Left ventricle myocardium inferior (tissue), 1 donor: Measurements from ENCODE around the gene CDH24. TPM values are rescaled to one million over a fixed set of nuclear protein-coding genes. Genes with fewer than 3 reads are reported as not detected.

Experiments used
- DNase-seq: peaks from one replicate; pipeline ENCODE4 v3.0.0-alpha.2; 2020
- H3K27ac ChIP-seq: fragments of 200-600 bp; replicated peaks from 2 replicates; pipeline ENCODE4 v1.8.0; 2021
- H3K27me3 ChIP-seq: fragments of 200-600 bp; 2 replicates; pipeline ENCODE4 v1.8.0; 2021; ENCODE audit warnings: low read depth
- H3K36me3 ChIP-seq: fragments of 200-600 bp; 2 replicates; pipeline ENCODE4 v1.8.0; 2021
- H3K4me1 ChIP-seq: fragments of 200-600 bp; 2 replicates; pipeline ENCODE4 v1.8.0; 2021
- H3K4me3 ChIP-seq: fragments of 200-600 bp; 2 replicates; pipeline ENCODE4 v1.8.0; 2021; ENCODE audit warnings: mild to moderate bottlenecking, moderate library complexity
- H3K9me3 ChIP-seq: fragments of 200-600 bp; replicated peaks from 2 replicates; pipeline ENCODE4 v1.8.0; 2021
- intact Hi-C: fragments of 100-400 bp; cut with micrococcal nuclease; formaldehyde crosslinking; loops from one replicate; pipeline ENCODE4 v1.11.0; 2022
- total RNA-seq: library from RNA; stranded (reverse); fragmentation: NEBNext Ultra II Directional; extraction: Animal tissue kit (Norgen Biotek cat#: 25700); gene quantifications from one replicate; pipeline ENCODE4 v1.2.1, GENCODE V29; 2021
- TF ChIP-seq, protein P1 (sequence below): fragments of 200-600 bp; IDR thresholded peaks from 2 replicates; pipeline ENCODE4 v1.8.0; 2021; ENCODE audit warnings: antibody characterized with exemption, mild to moderate bottlenecking, borderline replicate concordance
- donor health status: DM: no; HTN: yes; CAD: no; lungs with severe emphysema.

Gene CDH24
- total RNA-seq, 1 donor from 2014 or later = 2.1 TPM

DNA sequence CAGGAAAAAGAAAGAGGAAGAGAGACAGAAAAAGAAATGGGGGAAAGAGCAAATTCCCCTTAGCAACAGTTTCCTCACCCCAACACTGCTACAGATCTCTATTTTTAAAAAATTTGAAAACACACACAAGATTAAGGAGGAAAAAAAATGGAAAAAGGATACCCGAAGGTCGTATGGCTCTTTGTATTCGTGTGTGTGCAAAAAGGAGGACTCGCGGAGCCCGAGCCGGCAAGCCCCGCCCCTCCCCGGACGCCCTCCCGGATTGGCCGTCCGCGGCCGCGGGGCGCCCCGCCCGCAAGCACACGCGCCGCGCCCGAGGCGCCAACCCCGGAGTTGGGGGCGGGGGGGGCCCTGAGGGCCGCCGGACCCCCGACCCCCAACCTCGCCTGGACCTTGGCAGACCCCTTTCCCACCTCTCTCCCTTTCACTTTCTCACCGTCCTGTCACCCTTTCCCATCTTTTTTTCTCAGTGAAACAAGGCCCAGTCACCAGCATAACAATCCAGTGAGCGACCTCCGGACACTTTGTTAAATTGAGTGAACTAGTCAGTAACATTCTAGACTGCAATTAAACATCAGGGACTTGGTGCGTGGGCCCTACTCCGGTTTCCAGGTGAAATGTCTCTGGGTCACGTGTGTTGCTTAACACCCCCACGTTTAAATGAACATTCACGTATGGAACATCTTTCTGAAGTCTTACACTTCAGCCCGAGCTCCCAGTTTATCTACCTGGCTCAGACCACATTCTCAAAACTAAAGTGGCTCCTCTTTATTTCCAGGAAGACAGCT, 47.2 kb downstream of the CDH24 start, which contains the start of gene C14orf93:
Gene C14orf93, minus strand, starts transcription at position 205 of the 788 bp plus-strand sequence. CDS start 11,120 bp downstream, outside the sequence.
- Histone ChIP-seq H3K36me3 (no peaks in the 10 kb centered on the region), H3K27ac (peak within 1 kb of the TSS; percentile 82), H3K27me3 (no peaks in the 10 kb centered on the region), H3K4me3 (peak within 1 kb of the TSS; percentile 67), H3K4me1 (peaks cover 38% of the 10 kb centered on the region), H3K9me3 (no peaks in the 10 kb centered on the region)
- peak; percentile 86 for DNase-seq
- intact Hi-C loops = no loop called here
- TF ChIP-seq, protein P1, sequence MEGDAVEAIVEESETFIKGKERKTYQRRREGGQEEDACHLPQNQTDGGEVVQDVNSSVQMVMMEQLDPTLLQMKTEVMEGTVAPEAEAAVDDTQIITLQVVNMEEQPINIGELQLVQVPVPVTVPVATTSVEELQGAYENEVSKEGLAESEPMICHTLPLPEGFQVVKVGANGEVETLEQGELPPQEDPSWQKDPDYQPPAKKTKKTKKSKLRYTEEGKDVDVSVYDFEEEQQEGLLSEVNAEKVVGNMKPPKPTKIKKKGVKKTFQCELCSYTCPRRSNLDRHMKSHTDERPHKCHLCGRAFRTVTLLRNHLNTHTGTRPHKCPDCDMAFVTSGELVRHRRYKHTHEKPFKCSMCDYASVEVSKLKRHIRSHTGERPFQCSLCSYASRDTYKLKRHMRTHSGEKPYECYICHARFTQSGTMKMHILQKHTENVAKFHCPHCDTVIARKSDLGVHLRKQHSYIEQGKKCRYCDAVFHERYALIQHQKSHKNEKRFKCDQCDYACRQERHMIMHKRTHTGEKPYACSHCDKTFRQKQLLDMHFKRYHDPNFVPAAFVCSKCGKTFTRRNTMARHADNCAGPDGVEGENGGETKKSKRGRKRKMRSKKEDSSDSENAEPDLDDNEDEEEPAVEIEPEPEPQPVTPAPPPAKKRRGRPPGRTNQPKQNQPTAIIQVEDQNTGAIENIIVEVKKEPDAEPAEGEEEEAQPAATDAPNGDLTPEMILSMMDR = no peak

DNA sequence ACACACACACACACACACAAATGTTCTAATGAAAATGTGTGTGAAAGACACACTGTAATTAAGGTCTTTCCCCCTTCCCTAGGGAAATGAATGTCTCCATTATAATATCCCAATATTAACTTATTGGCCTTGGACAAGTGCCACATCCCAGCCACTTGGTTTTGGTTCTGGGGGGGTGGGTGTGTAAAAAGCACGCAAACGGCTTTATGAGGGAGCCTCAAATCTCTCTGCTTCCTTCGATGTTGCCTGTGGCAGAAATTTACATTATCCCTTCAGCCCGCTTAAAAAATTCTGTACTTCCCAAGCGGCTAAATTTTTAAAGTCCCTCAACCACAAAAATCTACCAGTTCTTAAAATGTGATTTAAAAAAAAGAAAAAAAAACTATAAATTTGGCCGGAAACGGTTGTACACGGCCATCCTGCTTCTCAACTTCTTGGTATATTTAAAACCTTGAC, 47.8 kb downstream of the CDH24 start:
- peak overlapping the region; percentile 67 for H3K4me3 ChIP-seq
- DNase-seq = no peak
- H3K27ac ChIP-seq = peak overlapping the region; percentile 82
- TF ChIP-seq, protein P1 = no peak
- no peaks in the 10 kb centered on the region for H3K27me3 ChIP-seq
- H3K9me3 ChIP-seq = no peaks in the 10 kb centered on the region
- peaks cover 38% of the 10 kb centered on the region for H3K4me1 ChIP-seq
- no peaks in the 10 kb centered on the region for H3K36me3 ChIP-seq
- intact Hi-C loops = no loop called here

DNA sequence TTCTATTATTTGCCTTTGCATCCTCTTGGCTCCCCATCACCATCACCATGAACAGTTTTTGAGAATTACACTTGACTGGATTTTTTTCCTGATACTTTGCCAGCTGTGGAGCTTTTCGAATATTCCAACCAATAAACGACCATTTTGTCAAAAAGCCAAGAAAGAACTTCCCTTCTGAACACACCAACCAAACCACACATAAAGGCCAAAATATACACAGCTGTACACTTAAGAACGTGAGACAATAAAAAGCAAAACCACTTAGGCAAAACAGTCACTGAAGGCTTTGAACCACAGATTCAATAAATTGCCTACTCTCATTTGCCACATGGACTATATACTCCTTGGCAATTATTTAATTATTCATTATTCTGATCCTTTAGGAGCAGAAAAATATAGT, 48.5 kb downstream of the CDH24 start:
- Histone ChIP-seq H3K36me3 (no peaks in the 10 kb centered on the region), H3K4me3 (no peak overlapping the region), H3K27me3 (no peaks in the 10 kb centered on the region), H3K4me1 (peaks cover 38% of the 10 kb centered on the region), H3K27ac (no peak overlapping the region), H3K9me3 (no peaks in the 10 kb centered on the region)
- intact Hi-C loops = no loop called here
- no peak for DNase-seq
- TF ChIP-seq, protein P1 = no peak

DNA sequence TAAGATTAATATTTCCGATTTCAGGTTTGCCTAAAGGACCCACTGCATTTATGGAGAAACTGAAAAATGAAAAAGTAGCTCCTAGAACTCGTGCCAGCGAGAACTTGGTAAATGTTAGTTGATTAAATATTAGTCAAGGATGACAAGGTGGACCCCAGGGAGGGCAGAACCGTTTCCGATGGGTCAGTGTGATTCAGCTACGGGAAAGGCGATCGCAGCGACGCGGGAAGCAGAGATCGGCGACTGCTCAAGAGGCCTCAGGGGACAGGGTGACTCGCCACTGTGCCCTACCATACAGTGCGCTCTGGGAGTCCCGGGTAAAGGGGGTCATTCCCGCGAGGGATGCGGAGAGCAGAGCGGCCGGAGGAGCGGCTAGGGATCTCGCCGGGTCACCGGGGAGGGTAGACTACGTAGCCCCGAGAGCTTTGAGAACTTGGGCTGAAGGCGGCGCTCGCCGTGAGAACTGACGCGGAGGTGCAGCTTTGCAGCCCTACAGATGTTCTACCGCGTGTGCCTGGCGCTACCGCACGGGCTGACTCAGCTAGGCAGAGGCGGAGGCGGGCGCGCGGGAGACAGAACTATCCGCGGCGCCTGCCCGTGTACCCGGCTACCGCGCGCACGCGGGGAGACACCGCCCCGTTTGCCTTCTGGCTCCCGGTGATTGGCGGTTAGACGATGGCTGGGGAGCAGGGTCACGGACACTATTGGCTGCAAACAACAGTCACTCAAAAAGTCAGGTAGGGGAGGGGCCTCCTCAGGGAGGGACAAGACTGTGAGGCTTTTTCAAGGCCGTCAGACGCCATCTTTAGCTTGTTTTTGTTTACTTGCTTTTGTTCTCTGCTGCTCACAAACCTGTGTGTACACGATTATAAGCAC, 50.5 kb downstream of the CDH24 start:
- TF ChIP-seq, protein P1 = peak; percentile 33
- no peaks in the 10 kb centered on the region for H3K9me3 ChIP-seq
- intact Hi-C loops = no loop called here
- no peaks in the 10 kb centered on the region for H3K36me3 ChIP-seq
- peak overlapping the region; percentile 98 for H3K27ac ChIP-seq
- peaks cover 38% of the 10 kb centered on the region for H3K4me1 ChIP-seq
- H3K27me3 ChIP-seq = no peaks in the 10 kb centered on the region
- peak; percentile 95 for DNase-seq
- peak overlapping the region; percentile 87 for H3K4me3 ChIP-seq

DNA sequence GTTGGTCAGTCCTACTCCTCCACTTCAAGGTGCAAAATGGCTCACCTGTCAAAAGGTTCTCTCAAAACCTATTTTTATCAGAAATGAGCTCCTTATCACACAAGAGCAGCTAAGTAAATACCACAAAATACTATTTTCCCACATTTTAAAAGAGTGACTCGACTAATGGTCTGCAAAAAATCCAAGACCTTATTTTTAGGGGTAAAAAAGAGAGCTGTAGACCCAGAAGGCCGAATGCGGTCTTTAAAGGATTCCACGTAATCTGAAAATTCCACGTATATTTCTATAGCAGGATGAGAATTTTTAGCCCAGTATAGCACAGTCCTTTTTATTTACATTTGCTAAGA, 51.2 kb downstream of the CDH24 start:
- Histone ChIP-seq H3K36me3 (no peaks in the 10 kb centered on the region), H3K9me3 (no peaks in the 10 kb centered on the region), H3K27me3 (no peaks in the 10 kb centered on the region), H3K27ac (peak overlapping the region; percentile 98), H3K4me1 (peaks cover 38% of the 10 kb centered on the region), H3K4me3 (peak overlapping the region; percentile 87)
- intact Hi-C loops = no loop called here
- TF ChIP-seq, protein P1 = no peak
- DNase-seq = no peak
